Astrocyte (in vitro differentiated cells and primary cell): ENCODE results near the gene VRK2.
"Not testable (repeated sequence)": the region's sequence is repeated elsewhere in the genome, so short reads cannot be mapped to it uniquely, and the experiment has no call there.

Experiments used
- CTCF ChIP-seq: IDR thresholded peaks from 2 replicates; pipeline ENCODE4 v1.5.1; 2011; ENCODE audit warnings: low read depth, mild to moderate bottlenecking, inconsistent platforms, low read length, moderate library complexity; ENCODE audit not compliant: insufficient read depth
- EZH2 ChIP-seq: IDR thresholded peaks from 2 replicates; pipeline ENCODE4 v1.6.1; 2012; ENCODE audit warnings: mild to moderate bottlenecking, low read length, inconsistent platforms; ENCODE audit not compliant: insufficient read depth

- TF ChIP-seq CTCF, EZH2: not testable (repeated sequence)
Measured at GRCh38 chr2:58092772-58093171, 46.2 kb downstream of the VRK2 start.
